Lower leg skin (tissue), 4 donors: ENCODE measurements around the gene SCLY. TPM values are rescaled to one million over a fixed set of nuclear protein-coding genes. Genes with fewer than 3 reads are reported as not detected.

Experiments used
- DNase-seq, 2 donors: peaks; one replicate each; pipeline ENCODE4 v3.0.0-alpha.2; 2019; ENCODE audit warnings: low spot score in 2 of 2
- H3K4me3 ChIP-seq: fragments of 200-600 bp; sonication (generic); 2 replicates; pipeline ENCODE4 v1.5.1; 2017; ENCODE audit warnings: mild to moderate bottlenecking, low read depth; ENCODE audit not compliant: poor library complexity, severe bottlenecking
- CTCF ChIP-seq, 3 donors: fragments of 450-650 bp; IDR thresholded peaks; one replicate each; pipeline ENCODE4 v1.5.1; 2016; ENCODE audit warnings: antibody characterized with exemption in 3 of 3, mild to moderate bottlenecking in 3 of 3, moderate library complexity in 2 of 3
- POLR2A ChIP-seq, 2 donors: fragments of 450-650 bp; IDR thresholded peaks; one replicate each; pipeline ENCODE4 v1.6.1; 2016 to 2017; ENCODE audit warnings: antibody characterized with exemption in 2 of 2, mild to moderate bottlenecking in 1 of 2, moderate library complexity in 1 of 2
- WGBS, 2 donors: methylation state at CpG; one replicate each; pipeline ENCODE4 v1.1.5; 2018; 5-methylcytosine and 5-hydroxymethylcytosine counted together
- intact Hi-C: fragments of 100-400 bp; cut with DNase I; formaldehyde crosslinking; loops from one replicate; pipeline ENCODE4 v1.15.0; 2023; ENCODE audit warnings: low total_unique reads
- total RNA-seq, 4 donors: library from RNA; depleted of rRNA; stranded (reverse); fragments of >200 nt; gene quantifications; one replicate each; pipeline ENCODE4 v1.1.0, GENCODE V29; 2016

Gene SCLY
- 10 to 100 TPM in 1 of 4 donors, 1 to 10 TPM in 3; 2.4 to 12.1 (median 8.2) TPM for total RNA-seq

- peak; percentile 95 to 99 for DNase-seq
- H3K4me3 ChIP-seq = peak within 1 kb of the TSS; percentile 73
- 0% methylated on average over 13 to 38 of the region's 98 CpGs for WGBS, 2 donors
- intact Hi-C loops = no loop called here
- TF ChIP-seq CTCF (IDR thresholded peaks at IDR 0.05) = no peak
- TF ChIP-seq POLR2A (IDR thresholded peaks at IDR 0.05) = no peak
These were observed at the start of gene SCLY for GRCh38 chr2:238060542-238061314. TSS of gene SCLY (plus strand) at chr2:238061001. CDS start at chr2:238061055, 54 bp downstream.

GRCh38 chr2:238013806-238014205 lies 47.0 kb upstream of the SCLY start:
- H3K4me3 ChIP-seq = no peak overlapping the region
- 95 to 98% methylated on average over 7 of the region's 7 CpGs for WGBS, 2 donors
- DNase-seq = no peak
- intact Hi-C loops = no loop called here
- TF ChIP-seq POLR2A (IDR thresholded peaks at IDR 0.05) (no peak), CTCF (IDR thresholded peaks at IDR 0.05) (no peak)

GRCh38 chr2:238015705-238016104 lies 45.1 kb upstream of the SCLY start:
- TF ChIP-seq CTCF (IDR thresholded peaks at IDR 0.05) = no peak
- no peak for TF ChIP-seq POLR2A (IDR thresholded peaks at IDR 0.05)
- intact Hi-C loops = no loop called here
- H3K4me3 ChIP-seq = no peak overlapping the region
- 69 to 73% methylated on average over 4 of the region's 4 CpGs for WGBS, 2 donors
- DNase-seq = no peak

- DNase-seq = no peak
- no peak overlapping the region for H3K4me3 ChIP-seq
- TF ChIP-seq POLR2A (IDR thresholded peaks at IDR 0.05) (no peak), CTCF (IDR thresholded peaks at IDR 0.05) (no peak)
- intact Hi-C loops = no loop called here
- WGBS, 2 donors = 88 to 96% methylated on average over 8 of the region's 8 CpGs
These were observed 44.3 kb upstream of the SCLY start for GRCh38 chr2:238016526-238016925.

- WGBS, 2 donors = 48 to 60% methylated on average over 2 of the region's 2 CpGs
- no peak overlapping the region for H3K4me3 ChIP-seq
- TF ChIP-seq CTCF (IDR thresholded peaks at IDR 0.05) = no peak
- TF ChIP-seq POLR2A (IDR thresholded peaks at IDR 0.05) = no peak
- intact Hi-C loops = no loop called here
- DNase-seq = no peak
These were observed 40.8 kb upstream of the SCLY start for GRCh38 chr2:238019962-238020361.

GRCh38 chr2:238020816-238021215 lies 40.0 kb upstream of the SCLY start:
- WGBS, 2 donors = 96% methylated on average over 9 of the region's 9 CpGs
- intact Hi-C loops = no loop called here
- no peak overlapping the region for H3K4me3 ChIP-seq
- DNase-seq = no peak
- no peak for TF ChIP-seq POLR2A (IDR thresholded peaks at IDR 0.05)
- no peak for TF ChIP-seq CTCF (IDR thresholded peaks at IDR 0.05)
